ENCODE measurements around the gene GOLGA3. TPM values are rescaled to one million over a fixed set of nuclear protein-coding genes. Genes with fewer than 3 reads are reported as not detected.
"Not testable (repeated sequence)": the region's sequence is repeated elsewhere in the genome, so short reads cannot be mapped to it uniquely, and the experiment has no call there.

GOLGA3 gene
- polyA plus RNA-seq, 2 donors = 10.6 to 18.1 TPM

DNA sequence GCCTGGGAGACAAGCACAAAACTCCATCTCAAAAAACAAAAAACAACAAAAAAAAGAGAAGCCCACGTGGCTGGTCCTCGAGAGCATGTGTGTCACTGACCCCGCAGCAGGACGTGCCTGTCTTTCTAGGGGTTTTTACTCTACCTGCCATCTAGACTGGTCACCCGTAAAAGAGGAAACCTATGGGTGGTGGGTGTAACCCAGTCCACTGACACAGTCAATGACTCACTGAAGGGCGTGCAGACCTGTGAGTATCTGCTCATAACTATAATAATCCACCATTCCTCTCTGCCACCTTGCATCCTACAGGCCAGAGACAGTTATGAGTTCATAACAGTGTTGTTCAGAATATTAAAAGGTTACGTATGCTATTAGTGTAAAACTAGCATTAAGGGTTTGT, 4.6 kb downstream of the GOLGA3 start:
- H3K27ac ChIP-seq (ENCODE audit: low read depth in 2 of 2, low read length in 1 of 2) = peak overlapping the region; percentile 18 to 78
- 81 to 83% methylated on average over 7 of the region's 7 CpGs for WGBS, 2 donors
- H3K9me3 ChIP-seq (ENCODE audit: control insufficient read depth in 2 of 2, insufficient read depth in 1 of 2, low read depth in 1 of 2, low read length in 1 of 2) = no peaks in the 10 kb centered on the region
- H3K27me3 ChIP-seq (ENCODE audit: control insufficient read depth in 1 of 2, insufficient read depth in 2 of 2, low read length in 2 of 2) = no peaks in the 10 kb centered on the region
- peaks cover 0 to 8% of the 10 kb centered on the region in 2 donors for H3K4me1 ChIP-seq (ENCODE audit: control insufficient read depth in 2 of 2, insufficient read depth in 2 of 2, low read length in 1 of 2)
- peaks cover 9 to 36% of the 10 kb centered on the region in 2 donors for H3K36me3 ChIP-seq (ENCODE audit: control insufficient read depth in 2 of 2, insufficient read depth in 2 of 2, low read length in 1 of 2)
- H3K4me3 ChIP-seq (ENCODE audit: low read depth in 1 of 2, low read length in 2 of 2) = no peak overlapping the region

DNA sequence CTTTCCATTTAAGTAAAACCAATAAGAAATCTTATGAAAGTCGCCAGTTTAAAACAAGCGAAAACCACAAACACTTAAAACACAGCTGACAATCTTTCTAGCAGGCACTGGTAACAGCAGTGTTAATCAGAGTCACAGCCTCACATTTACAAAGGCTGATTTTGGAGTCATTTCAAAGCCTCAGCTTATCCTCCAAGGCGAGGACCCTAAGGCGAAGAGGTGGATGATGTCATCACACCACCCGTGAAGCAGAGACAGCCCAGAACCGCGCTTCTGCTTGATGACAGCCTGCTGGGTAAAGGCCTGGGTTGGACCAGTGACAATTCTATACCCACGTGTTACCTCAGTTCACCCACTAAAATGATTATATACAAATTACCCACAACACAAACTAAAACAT, 10.1 kb downstream of the GOLGA3 start:
- H3K36me3 ChIP-seq (ENCODE audit: control insufficient read depth in 2 of 2, insufficient read depth in 2 of 2, low read length in 1 of 2) = peaks cover 19 to 43% of the 10 kb centered on the region in 2 donors
- no peaks in the 10 kb centered on the region for H3K27me3 ChIP-seq (ENCODE audit: control insufficient read depth in 1 of 2, insufficient read depth in 2 of 2, low read length in 2 of 2)
- no peak overlapping the region for H3K4me3 ChIP-seq (ENCODE audit: low read depth in 1 of 2, low read length in 2 of 2)
- peaks cover 2% of the 10 kb centered on the region in 2 donors for H3K4me1 ChIP-seq (ENCODE audit: control insufficient read depth in 2 of 2, insufficient read depth in 2 of 2, low read length in 1 of 2)
- H3K9me3 ChIP-seq (ENCODE audit: control insufficient read depth in 2 of 2, insufficient read depth in 1 of 2, low read depth in 1 of 2, low read length in 1 of 2) = no peaks in the 10 kb centered on the region
- WGBS, 2 donors = 92% methylated on average over 8 of the region's 8 CpGs
- no peak overlapping the region for H3K27ac ChIP-seq (ENCODE audit: low read depth in 2 of 2, low read length in 1 of 2)

DNA sequence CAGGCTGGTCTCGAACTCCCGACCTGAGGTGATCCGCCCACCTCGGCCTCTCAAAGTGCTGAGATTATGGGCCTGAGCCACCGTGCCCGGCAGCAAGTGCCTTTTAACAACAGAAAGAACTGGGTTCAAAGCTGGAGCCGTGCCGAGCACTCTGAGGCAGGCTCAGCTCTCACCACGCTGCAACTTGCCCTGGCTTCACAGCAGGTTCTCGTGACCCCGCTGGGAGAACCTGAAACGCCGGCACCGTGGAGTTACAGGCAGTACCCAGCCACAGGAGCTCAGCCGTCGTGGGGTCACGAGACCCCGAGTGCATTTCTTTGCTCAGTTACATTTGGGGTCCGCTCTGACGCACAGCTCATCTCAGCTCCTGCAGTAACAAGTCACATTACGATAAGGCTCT, 14.4 kb downstream of the GOLGA3 start:
- Histone ChIP-seq H3K36me3 (ENCODE audit: control insufficient read depth in 2 of 2, insufficient read depth in 2 of 2, low read length in 1 of 2) (peaks cover 21 to 29% of the 10 kb centered on the region in 2 donors), H3K9me3 (ENCODE audit: control insufficient read depth in 2 of 2, insufficient read depth in 1 of 2, low read depth in 1 of 2, low read length in 1 of 2) (no peaks in the 10 kb centered on the region), H3K4me1 (ENCODE audit: control insufficient read depth in 2 of 2, insufficient read depth in 2 of 2, low read length in 1 of 2) (peaks cover 0 to 2% of the 10 kb centered on the region in 2 donors), H3K27me3 (ENCODE audit: control insufficient read depth in 1 of 2, insufficient read depth in 2 of 2, low read length in 2 of 2) (no peaks in the 10 kb centered on the region), H3K27ac (ENCODE audit: low read depth in 2 of 2, low read length in 1 of 2) (no peak overlapping the region), H3K4me3 (ENCODE audit: low read depth in 1 of 2, low read length in 2 of 2) (no peak overlapping the region)
- 97 to 99% methylated on average over 21 of the region's 21 CpGs for WGBS, 2 donors

DNA sequence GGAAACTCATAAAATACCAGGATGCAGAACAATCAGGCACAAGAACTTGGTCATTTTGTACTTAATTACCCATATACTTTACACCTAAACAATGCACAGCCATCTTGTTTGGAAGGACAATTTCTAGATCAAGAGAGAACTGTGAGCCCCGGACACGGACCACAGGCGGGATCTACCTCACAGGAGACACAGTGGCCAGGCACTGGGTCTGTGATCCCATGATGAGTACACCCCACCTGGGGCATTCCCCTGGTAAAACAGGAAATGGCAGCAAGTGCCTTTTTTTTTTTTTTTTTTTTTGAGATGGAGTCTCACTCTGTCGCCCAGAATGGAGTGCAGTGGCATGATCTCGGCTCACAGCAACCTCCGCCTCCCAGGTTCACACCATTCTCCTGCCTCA, 15.2 kb downstream of the GOLGA3 start:
- Histone ChIP-seq H3K36me3 (ENCODE audit: control insufficient read depth in 2 of 2, insufficient read depth in 2 of 2, low read length in 1 of 2) (peaks cover 21 to 32% of the 10 kb centered on the region in 2 donors), H3K9me3 (ENCODE audit: control insufficient read depth in 2 of 2, insufficient read depth in 1 of 2, low read depth in 1 of 2, low read length in 1 of 2) (no peaks in the 10 kb centered on the region), H3K27me3 (ENCODE audit: control insufficient read depth in 1 of 2, insufficient read depth in 2 of 2, low read length in 2 of 2) (no peaks in the 10 kb centered on the region), H3K27ac (ENCODE audit: low read depth in 2 of 2, low read length in 1 of 2) (no peak overlapping the region), H3K4me3 (ENCODE audit: low read depth in 1 of 2, low read length in 2 of 2) (no peak overlapping the region), H3K4me1 (ENCODE audit: control insufficient read depth in 2 of 2, insufficient read depth in 2 of 2, low read length in 1 of 2) (peaks cover 0 to 2% of the 10 kb centered on the region in 2 donors)
- 94 to 95% methylated on average over 5 to 6 of the region's 6 CpGs for WGBS, 2 donors

DNA sequence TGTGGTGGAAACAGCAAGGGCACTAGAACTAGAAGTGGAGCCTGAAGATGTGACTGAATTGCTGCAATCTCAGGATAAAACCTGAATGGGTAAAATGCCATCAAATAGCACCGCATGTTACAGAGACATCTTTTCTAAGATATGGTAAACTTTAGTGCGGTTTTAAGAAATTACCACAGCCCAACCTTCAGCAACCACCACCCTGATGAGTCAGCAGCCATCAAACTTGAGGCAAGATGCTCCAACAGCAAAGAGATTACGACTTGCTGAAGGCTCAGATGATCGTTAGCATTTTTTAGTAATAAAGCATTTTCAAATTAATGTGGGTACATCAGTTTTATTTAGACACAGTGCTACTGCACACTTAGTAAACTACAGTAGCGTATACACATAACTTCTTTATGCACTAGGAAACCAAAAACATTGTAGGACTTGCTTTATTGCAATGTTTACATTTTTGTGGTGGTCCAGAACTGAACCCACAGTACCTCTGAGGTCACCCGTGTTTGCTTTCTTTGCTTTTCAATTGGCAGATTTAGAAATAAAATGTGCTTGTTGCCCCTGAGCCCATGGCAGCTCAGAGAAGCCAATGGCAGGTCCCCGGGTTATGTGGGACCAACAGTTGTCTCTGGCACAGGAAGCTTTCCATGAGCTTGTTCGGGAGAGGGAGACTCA, 15.9 kb downstream of the GOLGA3 start:
- no peak overlapping the region for H3K27ac ChIP-seq (ENCODE audit: low read depth in 2 of 2, low read length in 1 of 2)
- 84 to 89% methylated on average over 8 of the region's 8 CpGs for WGBS, 2 donors
- H3K4me3 ChIP-seq (ENCODE audit: low read depth in 1 of 2, low read length in 2 of 2) = no peak overlapping the region
- H3K9me3 ChIP-seq (ENCODE audit: control insufficient read depth in 2 of 2, insufficient read depth in 1 of 2, low read depth in 1 of 2, low read length in 1 of 2) = no peaks in the 10 kb centered on the region
- H3K4me1 ChIP-seq (ENCODE audit: control insufficient read depth in 2 of 2, insufficient read depth in 2 of 2, low read length in 1 of 2) = peaks cover 0 to 2% of the 10 kb centered on the region in 2 donors
- no peaks in the 10 kb centered on the region for H3K27me3 ChIP-seq (ENCODE audit: control insufficient read depth in 1 of 2, insufficient read depth in 2 of 2, low read length in 2 of 2)
- H3K36me3 ChIP-seq (ENCODE audit: control insufficient read depth in 2 of 2, insufficient read depth in 2 of 2, low read length in 1 of 2) = peaks cover 21 to 31% of the 10 kb centered on the region in 2 donors

DNA sequence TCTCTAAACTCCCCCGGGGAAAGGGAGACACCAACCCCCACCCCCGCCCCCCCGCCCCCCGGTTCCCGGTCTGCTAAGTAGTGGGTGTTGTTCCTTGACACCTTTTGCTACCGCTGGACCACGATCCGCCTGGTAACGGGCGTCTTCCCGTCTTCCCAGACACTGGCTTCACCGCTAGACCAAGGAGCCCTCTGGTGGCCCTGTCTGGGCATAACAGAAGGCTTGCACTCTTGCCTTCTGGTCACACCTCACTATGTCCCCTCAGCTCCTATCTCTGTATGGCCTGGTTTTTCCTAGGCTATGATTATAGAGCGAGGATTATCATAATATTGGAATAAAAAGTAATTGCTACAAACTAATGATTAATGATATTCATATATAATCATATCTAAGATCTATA, 19.3 kb downstream of the GOLGA3 start:
- not testable (repeated sequence) for H3K27me3 ChIP-seq (ENCODE audit: control insufficient read depth in 1 of 2, insufficient read depth in 2 of 2, low read length in 2 of 2); H3K4me1 ChIP-seq (ENCODE audit: control insufficient read depth in 2 of 2, insufficient read depth in 2 of 2, low read length in 1 of 2); H3K9me3 ChIP-seq (ENCODE audit: control insufficient read depth in 2 of 2, insufficient read depth in 1 of 2, low read depth in 1 of 2, low read length in 1 of 2); H3K4me3 ChIP-seq (ENCODE audit: low read depth in 1 of 2, low read length in 2 of 2); H3K27ac ChIP-seq (ENCODE audit: low read depth in 2 of 2, low read length in 1 of 2)
- peaks cover 25 to 37% of the 10 kb centered on the region in 2 donors for H3K36me3 ChIP-seq (ENCODE audit: control insufficient read depth in 2 of 2, insufficient read depth in 2 of 2, low read length in 1 of 2)
- WGBS, 2 donors = 71 to 74% methylated on average over 12 to 13 of the region's 13 CpGs

DNA sequence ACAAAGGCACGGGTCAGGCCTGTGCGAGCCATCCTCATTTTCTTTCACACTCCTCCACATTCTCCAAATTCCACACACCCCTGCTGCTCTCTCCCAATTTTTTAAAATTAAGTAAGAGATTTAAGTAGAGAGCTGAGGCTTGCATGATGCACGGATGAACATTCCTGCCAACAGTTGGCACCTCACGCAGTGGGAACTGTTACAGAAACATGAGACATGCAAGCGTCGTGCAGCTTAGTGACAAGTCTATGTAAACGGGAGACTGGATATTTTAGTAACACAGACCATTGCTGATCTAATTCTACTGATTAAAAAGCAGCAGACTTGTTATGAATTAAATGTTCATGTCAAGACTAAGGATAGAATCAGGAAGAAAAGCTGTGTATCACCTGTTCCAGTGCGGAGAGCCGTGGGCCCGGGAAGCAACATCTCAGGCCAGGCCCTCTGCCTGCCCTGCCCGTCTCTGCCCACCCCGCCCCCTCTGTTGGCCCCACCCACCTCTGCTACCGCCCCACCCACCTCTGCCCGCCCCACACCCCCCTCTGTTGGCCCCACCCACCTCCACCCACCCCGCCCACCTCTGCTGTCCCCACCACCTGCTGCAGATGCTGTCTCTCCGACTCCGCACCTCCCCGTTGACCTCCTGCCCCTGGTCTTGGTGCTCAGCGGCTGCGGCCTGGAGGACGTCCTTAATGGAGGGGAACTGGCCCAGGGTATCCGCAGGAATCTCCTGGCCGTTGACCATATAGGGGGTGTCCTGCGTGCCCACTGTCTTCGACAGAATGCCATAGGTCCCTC, 21.2 kb downstream of the GOLGA3 start:
- H3K4me3 ChIP-seq (ENCODE audit: low read depth in 1 of 2, low read length in 2 of 2) = no peak overlapping the region
- no peaks in the 10 kb centered on the region for H3K27me3 ChIP-seq (ENCODE audit: control insufficient read depth in 1 of 2, insufficient read depth in 2 of 2, low read length in 2 of 2)
- peaks cover 26 to 45% of the 10 kb centered on the region in 2 donors for H3K36me3 ChIP-seq (ENCODE audit: control insufficient read depth in 2 of 2, insufficient read depth in 2 of 2, low read length in 1 of 2)
- 79 to 87% methylated on average over 23 to 25 of the region's 25 CpGs for WGBS, 2 donors
- no peaks in the 10 kb centered on the region for H3K4me1 ChIP-seq (ENCODE audit: control insufficient read depth in 2 of 2, insufficient read depth in 2 of 2, low read length in 1 of 2)
- peaks cover 0 to 3% of the 10 kb centered on the region in 2 donors for H3K9me3 ChIP-seq (ENCODE audit: control insufficient read depth in 2 of 2, insufficient read depth in 1 of 2, low read depth in 1 of 2, low read length in 1 of 2)
- H3K27ac ChIP-seq (ENCODE audit: low read depth in 2 of 2, low read length in 1 of 2) = no peak overlapping the region

DNA sequence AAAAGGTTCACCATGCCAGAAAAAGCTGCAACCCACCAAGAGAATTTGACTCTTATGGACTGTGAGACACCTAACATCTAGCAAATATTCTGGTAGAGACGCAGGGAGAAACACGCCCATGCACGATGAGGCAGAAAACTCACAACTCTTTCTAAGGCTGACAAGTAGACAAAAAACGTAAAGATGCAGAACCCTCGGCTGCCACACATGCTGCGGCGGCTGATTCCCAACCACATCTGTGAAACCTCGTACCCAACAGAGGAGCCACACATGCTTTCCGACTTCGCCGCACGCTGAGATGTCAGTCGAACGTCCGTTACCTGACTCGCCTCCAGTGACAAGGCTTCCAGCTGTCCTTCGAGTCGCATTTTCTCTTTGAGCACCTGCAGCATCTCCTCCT, 21.8 kb downstream of the GOLGA3 start:
- peaks cover 22 to 47% of the 10 kb centered on the region in 2 donors for H3K36me3 ChIP-seq (ENCODE audit: control insufficient read depth in 2 of 2, insufficient read depth in 2 of 2, low read length in 1 of 2)
- H3K4me3 ChIP-seq (ENCODE audit: low read depth in 1 of 2, low read length in 2 of 2) = no peak overlapping the region
- WGBS, 2 donors = 89 to 92% methylated on average over 18 of the region's 18 CpGs
- H3K27ac ChIP-seq (ENCODE audit: low read depth in 2 of 2, low read length in 1 of 2) = no peak overlapping the region
- H3K9me3 ChIP-seq (ENCODE audit: control insufficient read depth in 2 of 2, insufficient read depth in 1 of 2, low read depth in 1 of 2, low read length in 1 of 2) = peaks cover 0 to 3% of the 10 kb centered on the region in 2 donors
- no peaks in the 10 kb centered on the region for H3K27me3 ChIP-seq (ENCODE audit: control insufficient read depth in 1 of 2, insufficient read depth in 2 of 2, low read length in 2 of 2)
- no peaks in the 10 kb centered on the region for H3K4me1 ChIP-seq (ENCODE audit: control insufficient read depth in 2 of 2, insufficient read depth in 2 of 2, low read length in 1 of 2)

DNA sequence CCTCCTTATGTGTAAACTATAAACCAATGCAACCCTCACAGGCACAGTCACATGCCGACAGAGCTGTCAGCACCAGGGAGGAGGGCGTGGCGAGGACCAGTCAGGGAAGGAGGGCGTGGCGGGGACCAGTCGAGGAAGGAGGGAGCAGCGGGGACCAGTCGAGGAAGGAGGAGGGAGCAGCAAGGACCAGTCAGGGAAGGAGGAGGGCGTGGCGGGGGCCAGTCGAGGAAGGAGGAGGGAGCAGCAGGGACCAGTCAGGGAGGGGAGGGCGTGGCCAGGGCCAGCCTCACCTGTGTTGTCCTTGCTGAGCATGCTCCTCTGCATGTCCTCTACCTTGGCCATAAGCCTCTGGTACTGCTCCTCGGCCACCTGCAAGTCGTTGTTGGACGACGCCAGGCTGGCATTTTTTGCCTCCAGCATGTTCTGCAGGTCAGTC, 24.2 kb downstream of the GOLGA3 start:
- Histone ChIP-seq H3K36me3 (ENCODE audit: control insufficient read depth in 2 of 2, insufficient read depth in 2 of 2, low read length in 1 of 2) (peaks cover 24 to 60% of the 10 kb centered on the region in 2 donors), H3K27ac (ENCODE audit: low read depth in 2 of 2, low read length in 1 of 2) (no peak overlapping the region)

More for the DNA sequence above, 24.2 kb downstream of the GOLGA3 start:
- Histone ChIP-seq H3K27me3 (ENCODE audit: control insufficient read depth in 1 of 2, insufficient read depth in 2 of 2, low read length in 2 of 2) (no peaks in the 10 kb centered on the region), H3K4me3 (ENCODE audit: low read depth in 1 of 2, low read length in 2 of 2) (no peak overlapping the region), H3K4me1 (ENCODE audit: control insufficient read depth in 2 of 2, insufficient read depth in 2 of 2, low read length in 1 of 2) (no peaks in the 10 kb centered on the region), H3K9me3 (ENCODE audit: control insufficient read depth in 2 of 2, insufficient read depth in 1 of 2, low read depth in 1 of 2, low read length in 1 of 2) (peaks cover 0 to 3% of the 10 kb centered on the region in 2 donors)
- 74 to 89% methylated on average over 10 to 16 of the region's 16 CpGs for WGBS, 2 donors

Measured in esophagus (tissue), 2 donors.